ENCODE data around the gene POP5.

DNA sequence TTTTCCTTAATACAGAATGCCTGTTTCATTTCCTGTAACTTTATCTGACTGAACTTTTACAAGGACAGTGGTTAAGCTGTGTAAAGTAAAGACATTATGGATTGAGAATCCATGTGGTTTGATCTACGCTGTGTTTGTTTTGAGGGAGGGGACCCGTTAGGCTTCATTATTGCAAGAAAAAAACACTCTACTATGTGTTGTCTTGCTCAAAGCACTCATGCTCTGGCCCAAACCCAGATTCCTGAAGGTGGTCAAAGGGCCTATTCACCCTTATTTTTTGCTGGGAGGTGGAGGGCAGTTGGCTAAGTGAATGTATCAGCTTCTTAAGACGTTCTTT, 35.2 kb downstream of the POP5 start:
- TF ChIP-seq, protein P1, sequence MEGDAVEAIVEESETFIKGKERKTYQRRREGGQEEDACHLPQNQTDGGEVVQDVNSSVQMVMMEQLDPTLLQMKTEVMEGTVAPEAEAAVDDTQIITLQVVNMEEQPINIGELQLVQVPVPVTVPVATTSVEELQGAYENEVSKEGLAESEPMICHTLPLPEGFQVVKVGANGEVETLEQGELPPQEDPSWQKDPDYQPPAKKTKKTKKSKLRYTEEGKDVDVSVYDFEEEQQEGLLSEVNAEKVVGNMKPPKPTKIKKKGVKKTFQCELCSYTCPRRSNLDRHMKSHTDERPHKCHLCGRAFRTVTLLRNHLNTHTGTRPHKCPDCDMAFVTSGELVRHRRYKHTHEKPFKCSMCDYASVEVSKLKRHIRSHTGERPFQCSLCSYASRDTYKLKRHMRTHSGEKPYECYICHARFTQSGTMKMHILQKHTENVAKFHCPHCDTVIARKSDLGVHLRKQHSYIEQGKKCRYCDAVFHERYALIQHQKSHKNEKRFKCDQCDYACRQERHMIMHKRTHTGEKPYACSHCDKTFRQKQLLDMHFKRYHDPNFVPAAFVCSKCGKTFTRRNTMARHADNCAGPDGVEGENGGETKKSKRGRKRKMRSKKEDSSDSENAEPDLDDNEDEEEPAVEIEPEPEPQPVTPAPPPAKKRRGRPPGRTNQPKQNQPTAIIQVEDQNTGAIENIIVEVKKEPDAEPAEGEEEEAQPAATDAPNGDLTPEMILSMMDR (IDR thresholded peaks at IDR 0.05), result no peak
- no peak for TF ChIP-seq POLR2AphosphoS5 (IDR thresholded peaks at IDR 0.05; ENCODE audit: low read depth, low read length)
